HG03025 (cell line): ENCODE data around the gene CAMKK2.
"Not testable (repeated sequence)": the region's sequence is repeated elsewhere in the genome, so short reads cannot be mapped to it uniquely, and the experiment has no call there.

Experiments
- ATAC-seq: cut with Tn5 transposase; IDR thresholded peaks from one replicate; pipeline ENCODE4 v1.9.1; 2021; ENCODE audit warnings: mild to moderate bottlenecking, moderate library complexity; ENCODE audit not compliant: unreplicated experiment, low FRiP score

The CAMKK2 gene

GRCh38 chr12:121208571-121208970, 87.9 kb downstream of the CAMKK2 start:
- ATAC-seq = not testable (repeated sequence)

DNA sequence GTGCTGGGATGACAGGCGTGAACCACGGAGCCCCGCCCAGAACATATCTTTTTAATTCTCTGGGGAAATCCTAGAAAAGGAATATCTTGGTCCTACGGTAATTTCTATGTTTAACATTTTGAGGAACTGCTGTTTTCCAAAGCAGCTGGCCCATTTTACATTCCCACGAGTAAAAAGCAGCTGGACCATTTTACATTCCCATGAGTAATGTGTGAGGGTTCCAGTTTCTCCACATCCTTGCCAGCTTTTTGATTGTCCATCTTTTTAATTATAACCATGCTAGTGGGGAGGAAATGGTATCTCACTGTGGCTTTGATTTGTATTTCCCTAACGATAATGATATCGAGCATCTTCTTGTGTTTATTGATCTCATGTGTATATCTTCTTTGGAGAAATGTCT, 91.0 kb downstream of the CAMKK2 start:
- no peak for ATAC-seq

DNA sequence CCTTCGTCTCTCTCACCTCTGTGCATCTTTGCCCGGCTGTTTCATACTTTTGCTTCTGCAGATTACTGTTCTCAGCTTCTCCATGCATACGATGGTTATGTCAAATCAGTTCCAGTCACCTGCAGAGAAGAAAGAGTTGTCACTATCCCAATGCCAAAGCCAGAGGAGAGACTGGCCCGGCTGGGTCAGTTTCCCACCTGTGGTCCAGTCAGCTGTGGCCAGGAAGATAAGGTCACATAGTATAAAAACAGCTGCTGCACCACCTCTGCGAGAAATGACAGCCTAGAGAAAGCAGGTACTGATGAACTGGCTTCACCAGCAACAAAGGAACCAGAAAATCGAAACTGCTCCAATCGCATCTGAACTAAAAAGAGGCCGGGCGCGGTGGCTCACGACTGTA, 93.0 kb downstream of the CAMKK2 start:
- ATAC-seq = no peak

- no peak for ATAC-seq
These were observed 93.8 kb downstream of the CAMKK2 start for GRCh38 chr12:121202407-121203355.

GRCh38 chr12:121201140-121201539, 95.4 kb downstream of the CAMKK2 start:
- ATAC-seq = not testable (repeated sequence)

DNA sequence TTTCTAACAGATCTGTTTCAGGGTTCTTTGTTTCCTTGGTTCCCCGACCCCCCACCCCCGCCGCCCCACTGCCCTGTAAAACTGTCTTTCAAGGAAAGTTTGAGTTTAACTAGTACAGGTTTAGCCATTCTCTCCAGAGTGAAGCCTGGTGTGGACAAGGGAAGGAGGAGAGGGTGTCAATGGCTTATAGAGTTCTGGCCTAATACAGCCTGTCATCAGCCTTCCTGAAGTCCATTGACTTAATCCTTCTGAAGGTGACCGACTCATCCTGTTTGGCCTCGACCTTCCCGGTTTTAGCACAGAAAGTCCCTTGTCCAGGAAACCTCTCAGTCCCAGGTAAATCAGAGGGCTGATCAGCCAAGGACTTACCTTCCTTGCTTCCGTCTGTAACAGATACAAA, 97.6 kb downstream of the CAMKK2 start:
- no peak for ATAC-seq

- no peak for ATAC-seq
These were observed 99.6 kb downstream of the CAMKK2 start for GRCh38 chr12:121196902-121197301.

- no peak for ATAC-seq
These were observed 105.4 kb downstream of the CAMKK2 start for GRCh38 chr12:121191151-121191550.

GRCh38 chr12:121190523-121191031, 105.9 kb downstream of the CAMKK2 start:
- ATAC-seq = no peak

GRCh38 chr12:121189619-121190155, 106.8 kb downstream of the CAMKK2 start:
- no peak for ATAC-seq

- ATAC-seq = no peak
These were observed 107.4 kb downstream of the CAMKK2 start for GRCh38 chr12:121189131-121189530.

DNA sequence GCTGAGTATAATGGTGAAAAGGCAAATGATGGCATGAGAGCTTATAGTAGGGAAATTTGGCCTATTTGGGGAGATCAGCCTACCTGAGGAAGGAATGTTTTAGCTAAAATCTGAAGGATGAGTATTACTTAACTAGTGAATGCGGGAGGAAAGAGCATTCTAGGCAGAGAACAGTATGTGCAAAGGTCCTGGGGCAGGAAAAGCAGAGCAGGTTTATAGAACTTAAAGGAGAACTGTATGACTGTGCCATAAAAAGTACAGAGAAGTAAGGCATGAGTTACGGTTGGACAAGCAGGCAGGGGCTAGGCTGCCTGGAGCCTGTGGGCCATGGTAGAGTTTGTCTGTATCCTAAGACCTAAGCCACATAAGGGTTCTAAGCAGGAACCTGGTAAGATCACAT, 108.3 kb downstream of the CAMKK2 start:
- ATAC-seq = no peak
